NCI-H2107 (cell line): ENCODE results near the gene SYT9.
"Not testable (repeated sequence)": the region's sequence is repeated elsewhere in the genome, so short reads cannot be mapped to it uniquely, and the experiment has no call there.

ENCODE experiments used
- DNase-seq: peaks from one replicate; lab custom pipeline; 2025; lab: John Stamatoyannopoulos, UW

Gene SYT9

GRCh38 chr11:7501894-7502293 lies 250.2 kb downstream of the SYT9 start:
- no peak for DNase-seq

GRCh38 chr11:7506243-7506642 lies 254.5 kb downstream of the SYT9 start:
- DNase-seq = no peak

GRCh38 chr11:7508087-7508486 lies 256.4 kb downstream of the SYT9 start:
- DNase-seq = no peak

- DNase-seq = no peak
These were observed 258.3 kb downstream of the SYT9 start for GRCh38 chr11:7509966-7510365.

GRCh38 chr11:7511401-7511800 lies 259.7 kb downstream of the SYT9 start:
- no peak for DNase-seq

GRCh38 chr11:7512525-7513233 lies 261.0 kb downstream of the SYT9 start:
- DNase-seq = no peak

- DNase-seq = no peak
These were observed 261.8 kb downstream of the SYT9 start, which contains the start of gene PPFIBP2 for GRCh38 chr11:7513234-7514098. Gene PPFIBP2, plus strand, starts transcription at chr11:7513999. Its CDS starts 35,477 bp downstream, at chr11:7549476.

- no peak for DNase-seq
These were observed 262.4 kb downstream of the SYT9 start for GRCh38 chr11:7514099-7514591.

- no peak for DNase-seq
These were observed 263.8 kb downstream of the SYT9 start for GRCh38 chr11:7515447-7515886.

GRCh38 chr11:7516475-7516874 lies 264.8 kb downstream of the SYT9 start:
- no peak for DNase-seq

- not testable (repeated sequence) for DNase-seq
These were observed 266.0 kb downstream of the SYT9 start for GRCh38 chr11:7517743-7518142.
